ENCODE measurements around the gene RPS6KA2.

GRCh38 chr6:166413491-166413951, 213.5 kb downstream of the RPS6KA2 start:
- no peak for TF ChIP-seq EZH2 (IDR thresholded peaks at IDR 0.05)
- no peak for TF ChIP-seq POLR2AphosphoS5 (IDR thresholded peaks at IDR 0.05; ENCODE audit: borderline replicate concordance, low read depth, low read length)
- no peak for TF ChIP-seq FOXP2 (optimal IDR thresholded peaks at IDR 0.05; ENCODE audit: control extremely low read depth, extremely low read length, insufficient read depth)

Data from SK-N-MC (cell line).